Esophagus squamous epithelium (tissue), 5 donors: Measurements from ENCODE around the gene FRMPD4. TPM values are rescaled to one million over a fixed set of nuclear protein-coding genes. Genes with fewer than 3 reads are reported as not detected.
A peak's percentile ranks its signal among the peaks of the same experiment; 100 is the strongest.

Experiments used
- DNase-seq: peaks from one replicate; lab custom pipeline; 2025; lab: John Stamatoyannopoulos, UW
- H3K27ac ChIP-seq, 4 donors: fragments of 200-600 bp; sonication (generic); one replicate each; pipeline ENCODE4 v1.5.1; 2016 to 2019; ENCODE audit warnings: mild to moderate bottlenecking in 1 of 4
- H3K27me3 ChIP-seq, 4 donors: fragments of 200-600 bp; sonication (generic); 1 replicate in 3 of 4; 2 replicates in 1 of 4; pipeline versions ENCODE4 v1.5.1 to v1.6.0; 2017 to 2021; ENCODE audit warnings: antibody characterized with exemption in 1 of 4
- H3K36me3 ChIP-seq, 3 donors: fragments of 200-600 bp; sonication (generic); one replicate each; pipeline ENCODE4 v1.5.1; 2016 to 2019
- H3K4me1 ChIP-seq, 3 donors: fragments of 200-600 bp; sonication (generic); one replicate each; pipeline ENCODE4 v1.5.1; 2017 to 2019
- H3K4me3 ChIP-seq, 4 donors: fragments of 200-600 bp; sonication (generic); 1 replicate in 3 of 4; 2 replicates in 1 of 4; pipeline ENCODE4 v1.5.1; 2016 to 2019; ENCODE audit warnings: mild to moderate bottlenecking in 2 of 4, moderate library complexity in 1 of 4
- H3K9me3 ChIP-seq, 3 donors: fragments of 200-600 bp; sonication (generic); one replicate each; pipeline ENCODE4 v1.5.1; 2016 to 2019
- CTCF ChIP-seq, 6 experiments: fragments of 450-650 bp in 4 of 6; fragments of 200-600 bp in 2 of 6; sonication (generic) in 2 of 6; IDR thresholded peaks; one replicate each; pipeline ENCODE4 v1.5.1; 2016 to 2019; ENCODE audit warnings: antibody characterized with exemption in 6 of 6, mild to moderate bottlenecking in 4 of 6, moderate library complexity in 4 of 6
- POLR2A ChIP-seq, 4 donors: fragments of 450-650 bp; IDR thresholded peaks; one replicate each; pipeline ENCODE4 v1.6.1; 2017; ENCODE audit warnings: antibody characterized with exemption in 4 of 4, mild to moderate bottlenecking in 4 of 4, moderate library complexity in 3 of 4
- whole genome bisulfite sequencing, 2 donors: methylation state at CpG; one replicate each; pipeline ENCODE4 v1.1.5; 2018; 5-methylcytosine and 5-hydroxymethylcytosine counted together
- intact Hi-C: fragments of 100-400 bp; cut with DNase I; formaldehyde crosslinking; loops from one replicate; pipeline ENCODE4 v1.15.0; 2022
- total RNA-seq, 4 donors: library from RNA; depleted of rRNA; stranded (reverse); fragments of >200 nt; gene quantifications; one replicate each; pipeline ENCODE4 v1.1.0, GENCODE V29; 2016
- donor health status: DM: yes; HTN: yes; CAD: no.

The FRMPD4 gene
- total RNA-seq, 4 donors from 2014 or later, result under 0.01 to 0.06 TPM; not detected in 2

GRCh38 chrX:12610079-12610478 is 471.8 kb downstream of the FRMPD4 start:
- H3K4me1 ChIP-seq, result peaks cover 0 to 10% (median 0%) of the 10 kb centered on the region in 3 donors
- H3K4me3 ChIP-seq, result no peak overlapping the region
- no peaks in the 10 kb centered on the region for H3K36me3 ChIP-seq
- intact Hi-C loops, result no loop called here
- TF ChIP-seq POLR2A (IDR thresholded peaks at IDR 0.05) (no peak), CTCF (IDR thresholded peaks at IDR 0.05) (no peak)
- no peaks in the 10 kb centered on the region for H3K27me3 ChIP-seq
- no peak for DNase-seq
- 24 to 45% methylated on average over 2 of the region's 2 CpGs for WGBS, 2 donors
- no peaks in the 10 kb centered on the region for H3K9me3 ChIP-seq
- peak overlapping the region in 1 of 4 donors; percentile 34 for H3K27ac ChIP-seq

GRCh38 chrX:12611471-12611870 is 473.2 kb downstream of the FRMPD4 start:
- intact Hi-C loops, result no loop called here
- TF ChIP-seq CTCF (IDR thresholded peaks at IDR 0.05) (no peak), POLR2A (IDR thresholded peaks at IDR 0.05) (no peak)
- Histone ChIP-seq H3K36me3 (no peaks in the 10 kb centered on the region), H3K9me3 (no peaks in the 10 kb centered on the region), H3K27me3 (no peaks in the 10 kb centered on the region), H3K4me3 (no peak overlapping the region), H3K4me1 (peaks cover 0 to 10% (median 0%) of the 10 kb centered on the region in 3 donors), H3K27ac (no peak overlapping the region)
- 61 to 68% methylated on average over 4 of the region's 4 CpGs for WGBS, 2 donors
- DNase-seq, result no peak

- Histone ChIP-seq H3K36me3 (no peaks in the 10 kb centered on the region), H3K27me3 (no peaks in the 10 kb centered on the region), H3K4me1 (peaks cover 0 to 10% (median 0%) of the 10 kb centered on the region in 3 donors), H3K4me3 (no peak overlapping the region), H3K9me3 (no peaks in the 10 kb centered on the region), H3K27ac (peak overlapping the region in 1 of 4 donors; percentile 36)
- DNase-seq, result no peak
- TF ChIP-seq CTCF (IDR thresholded peaks at IDR 0.05) (no peak), POLR2A (IDR thresholded peaks at IDR 0.05) (no peak)
- 75 to 83% methylated on average over 3 to 4 of the region's 5 CpGs for WGBS, 2 donors
- intact Hi-C loops, result no loop called here
Measured at GRCh38 chrX:12614266-12614665, 476.0 kb downstream of the FRMPD4 start.

- TF ChIP-seq POLR2A (IDR thresholded peaks at IDR 0.05) (no peak), CTCF (IDR thresholded peaks at IDR 0.05) (no peak)
- Histone ChIP-seq H3K36me3 (no peaks in the 10 kb centered on the region), H3K4me3 (no peak overlapping the region), H3K4me1 (peaks cover 0 to 5% (median 0%) of the 10 kb centered on the region in 3 donors), H3K27ac (peak overlapping the region in 1 of 4 donors; percentile 36), H3K9me3 (no peaks in the 10 kb centered on the region), H3K27me3 (no peaks in the 10 kb centered on the region)
- intact Hi-C loops, result no loop called here
- DNase-seq, result no peak
Measured at GRCh38 chrX:12615061-12615460, 476.8 kb downstream of the FRMPD4 start.

GRCh38 chrX:12617241-12617640 is 479.0 kb downstream of the FRMPD4 start:
- H3K27ac ChIP-seq, result no peak overlapping the region
- intact Hi-C loops, result no loop called here
- H3K36me3 ChIP-seq, result no peaks in the 10 kb centered on the region
- peaks cover 0 to 5% (median 0%) of the 10 kb centered on the region in 3 donors for H3K4me1 ChIP-seq
- H3K9me3 ChIP-seq, result no peaks in the 10 kb centered on the region
- DNase-seq, result no peak
- H3K27me3 ChIP-seq, result no peaks in the 10 kb centered on the region
- TF ChIP-seq CTCF (IDR thresholded peaks at IDR 0.05), result no peak
- TF ChIP-seq POLR2A (IDR thresholded peaks at IDR 0.05), result no peak
- H3K4me3 ChIP-seq, result no peak overlapping the region
